Smooth muscle cell (in vitro differentiated cells): ENCODE results near the gene NFATC2. TPM values are rescaled to one million over a fixed set of nuclear protein-coding genes. Genes with fewer than 3 reads are reported as not detected.

Experiments
- DNase-seq: peaks from one replicate; lab custom pipeline; 2025; ENCODE audit not compliant: unreplicated experiment; lab: John Stamatoyannopoulos, UW
- H2AFZ ChIP-seq: fragments of 200-600 bp; sonication (generic); 2 replicates; pipeline ENCODE4 v1.6.0; 2016; ENCODE audit warnings: antibody characterized with exemption, low read depth, mild to moderate bottlenecking
- H3F3A ChIP-seq: fragments of 200-600 bp; sonication (generic); 2 replicates; pipeline ENCODE4 v1.6.0; 2017; ENCODE audit warnings: antibody characterized with exemption, low read depth
- H3K27ac ChIP-seq: fragments of 200-600 bp; sonication (generic); 2 replicates; pipeline ENCODE4 v1.5.1; 2016; ENCODE audit warnings: low read depth, mild to moderate bottlenecking
- H3K27me3 ChIP-seq: fragments of 200-600 bp; sonication (generic); 2 replicates; pipeline ENCODE4 v1.6.1; 2016; ENCODE audit warnings: low read depth, mild to moderate bottlenecking
- H3K36me3 ChIP-seq: fragments of 200-600 bp; sonication (generic); 2 replicates; pipeline ENCODE4 v1.5.1; 2016; ENCODE audit warnings: low read depth
- H3K4me1 ChIP-seq: fragments of 200-600 bp; sonication (generic); 2 replicates; pipeline ENCODE4 v1.5.1; 2016; ENCODE audit warnings: low read depth
- H3K4me2 ChIP-seq: fragments of 200-600 bp; sonication (generic); 2 replicates; pipeline ENCODE4 v1.6.0; 2016; ENCODE audit warnings: mild to moderate bottlenecking
- H3K4me3 ChIP-seq: fragments of 200-600 bp; sonication (generic); 2 replicates; pipeline ENCODE4 v1.5.1; 2016; ENCODE audit warnings: mild to moderate bottlenecking
- H3K79me2 ChIP-seq: fragments of 200-600 bp; sonication (generic); 2 replicates; pipeline ENCODE4 v1.6.0; 2016; ENCODE audit warnings: low read depth, mild to moderate bottlenecking
- H3K9ac ChIP-seq: fragments of 200-600 bp; sonication (generic); 2 replicates; pipeline ENCODE4 v1.6.0; 2016; ENCODE audit warnings: low read depth
- H3K9me3 ChIP-seq: fragments of 200-600 bp; sonication (generic); replicated peaks from 2 replicates; pipeline ENCODE4 v1.5.1; 2016; ENCODE audit warnings: low read depth
- H4K20me1 ChIP-seq: fragments of 200-600 bp; sonication (generic); 2 replicates; pipeline ENCODE4 v1.6.0; 2016; ENCODE audit warnings: low read depth
- WGBS: methylation state at CpG from one replicate; pipeline ENCODE4 v1.1.7; 2016; ENCODE audit warnings: low lambda C conversion rate; 5-methylcytosine and 5-hydroxymethylcytosine counted together
- polyA plus RNA-seq: library from polyadenylated mRNA; unstranded; fragments of >200 nt; fragmentation: Nextera tagmentation; extraction: Ambion mirVana; gene quantifications from 2 replicates; pipeline ENCODE4 v1.2.1, GENCODE V29; 2016
- total RNA-seq: library from RNA; depleted of rRNA; stranded (reverse); fragments of >200 nt; gene quantifications from 2 replicates; pipeline ENCODE4 v1.2.3, GENCODE V29; 2014
- TF ChIP-seq, protein P1 (sequence below): fragments of 200-600 bp; sonication (generic); IDR thresholded peaks from 2 replicates; pipeline ENCODE4 v1.5.1; 2017; ENCODE audit warnings: borderline replicate concordance, mild to moderate bottlenecking, antibody characterized with exemption; ENCODE audit not compliant: insufficient read depth, poor library complexity, severe bottlenecking

NFATC2 gene
- total and polyA plus RNA-seq, 2 experiments from 2014 or later = 5.8 to 8.4 TPM

DNA sequence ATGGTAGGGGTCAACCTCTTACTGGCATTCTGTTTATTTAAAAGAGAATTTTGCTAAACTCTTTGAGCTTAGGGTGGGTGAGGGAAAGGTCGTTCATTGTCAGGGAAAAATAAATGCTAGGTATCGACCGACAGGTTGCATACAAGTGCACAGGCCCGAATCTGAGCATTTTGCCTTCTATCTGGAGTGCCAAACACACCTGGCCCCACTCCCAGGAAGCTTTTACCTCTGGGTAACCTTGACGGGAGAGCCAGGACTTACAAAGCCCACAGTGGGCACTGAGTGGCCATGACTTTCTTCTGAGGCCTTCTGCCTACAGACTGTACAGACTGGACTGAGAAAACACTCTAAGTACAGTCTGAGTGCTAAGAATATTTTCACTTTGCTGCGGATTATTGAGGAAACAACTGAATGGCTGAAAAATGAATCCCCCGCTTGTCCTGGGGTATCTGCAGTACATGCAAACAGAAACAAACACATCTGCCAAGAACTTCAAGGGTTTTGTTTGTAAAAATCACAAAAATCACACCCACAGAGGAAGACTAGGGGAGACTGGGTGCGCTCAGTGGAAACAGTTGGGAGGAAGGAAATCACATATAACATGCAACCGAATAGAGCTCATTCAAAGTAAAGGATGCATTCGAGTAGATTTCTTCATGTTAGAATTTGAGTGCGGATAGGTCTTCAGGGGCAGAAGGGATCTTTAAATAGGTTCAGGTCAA, 152.8 kb downstream of the NFATC2 start:
- no peak overlapping the region for H3K9ac ChIP-seq
- no peak overlapping the region for H2AFZ ChIP-seq
- no peak overlapping the region for H3K4me3 ChIP-seq
- H4K20me1 ChIP-seq = no peaks in the 10 kb centered on the region
- peak overlapping the region; percentile 81 for H3K27ac ChIP-seq
- TF ChIP-seq, protein P1, sequence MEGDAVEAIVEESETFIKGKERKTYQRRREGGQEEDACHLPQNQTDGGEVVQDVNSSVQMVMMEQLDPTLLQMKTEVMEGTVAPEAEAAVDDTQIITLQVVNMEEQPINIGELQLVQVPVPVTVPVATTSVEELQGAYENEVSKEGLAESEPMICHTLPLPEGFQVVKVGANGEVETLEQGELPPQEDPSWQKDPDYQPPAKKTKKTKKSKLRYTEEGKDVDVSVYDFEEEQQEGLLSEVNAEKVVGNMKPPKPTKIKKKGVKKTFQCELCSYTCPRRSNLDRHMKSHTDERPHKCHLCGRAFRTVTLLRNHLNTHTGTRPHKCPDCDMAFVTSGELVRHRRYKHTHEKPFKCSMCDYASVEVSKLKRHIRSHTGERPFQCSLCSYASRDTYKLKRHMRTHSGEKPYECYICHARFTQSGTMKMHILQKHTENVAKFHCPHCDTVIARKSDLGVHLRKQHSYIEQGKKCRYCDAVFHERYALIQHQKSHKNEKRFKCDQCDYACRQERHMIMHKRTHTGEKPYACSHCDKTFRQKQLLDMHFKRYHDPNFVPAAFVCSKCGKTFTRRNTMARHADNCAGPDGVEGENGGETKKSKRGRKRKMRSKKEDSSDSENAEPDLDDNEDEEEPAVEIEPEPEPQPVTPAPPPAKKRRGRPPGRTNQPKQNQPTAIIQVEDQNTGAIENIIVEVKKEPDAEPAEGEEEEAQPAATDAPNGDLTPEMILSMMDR = no peak
- DNase-seq = no peak
- no peaks in the 10 kb centered on the region for H3K9me3 ChIP-seq
- H3K79me2 ChIP-seq = no peaks in the 10 kb centered on the region
- peaks cover 17% of the 10 kb centered on the region for H3K4me1 ChIP-seq
- H3K4me2 ChIP-seq = no peak overlapping the region
- 91% methylated on average over 11 of the region's 11 CpGs for WGBS
- no peaks in the 10 kb centered on the region for H3K27me3 ChIP-seq
- no peaks in the 10 kb centered on the region for H3K36me3 ChIP-seq
- H3F3A ChIP-seq = no peaks in the 10 kb centered on the region

DNA sequence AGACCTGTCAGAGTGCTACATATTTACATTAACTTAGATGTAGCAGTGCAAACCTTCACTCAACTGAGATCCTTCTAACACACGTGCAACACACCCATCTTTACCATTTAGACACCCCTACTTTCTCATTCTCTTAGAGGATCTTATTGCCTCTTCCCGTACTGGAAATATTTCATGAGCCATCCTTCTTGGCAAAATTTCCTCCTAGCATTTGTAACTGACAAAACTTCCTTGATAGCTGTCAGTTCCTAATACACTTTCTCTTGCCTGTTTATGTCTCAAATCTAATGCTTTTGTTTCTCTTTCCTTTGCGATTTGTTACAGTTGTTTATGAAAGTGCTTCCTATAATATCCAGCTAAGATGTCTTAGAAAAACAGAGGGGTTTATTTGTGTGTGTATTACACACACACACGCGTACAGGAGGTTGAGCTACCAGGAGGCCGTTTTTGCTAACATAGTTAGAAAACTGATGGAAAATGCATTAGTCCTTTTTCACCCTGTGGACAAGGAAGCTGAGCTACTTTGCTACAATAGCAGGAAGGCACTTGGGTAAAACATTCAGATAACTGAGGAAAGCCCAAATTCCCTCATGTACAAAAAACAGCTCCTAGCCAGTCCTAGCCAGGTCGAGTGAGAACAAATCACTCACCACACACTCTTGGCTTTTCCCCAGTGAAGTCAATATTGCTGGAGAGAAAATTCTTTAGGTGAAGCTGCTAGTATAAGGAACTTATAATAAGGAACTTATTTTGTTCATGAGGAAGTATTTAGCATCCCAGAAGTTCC, 153.6 kb downstream of the NFATC2 start:
- no peak for DNase-seq
- no peak overlapping the region for H3K9ac ChIP-seq

DNA sequence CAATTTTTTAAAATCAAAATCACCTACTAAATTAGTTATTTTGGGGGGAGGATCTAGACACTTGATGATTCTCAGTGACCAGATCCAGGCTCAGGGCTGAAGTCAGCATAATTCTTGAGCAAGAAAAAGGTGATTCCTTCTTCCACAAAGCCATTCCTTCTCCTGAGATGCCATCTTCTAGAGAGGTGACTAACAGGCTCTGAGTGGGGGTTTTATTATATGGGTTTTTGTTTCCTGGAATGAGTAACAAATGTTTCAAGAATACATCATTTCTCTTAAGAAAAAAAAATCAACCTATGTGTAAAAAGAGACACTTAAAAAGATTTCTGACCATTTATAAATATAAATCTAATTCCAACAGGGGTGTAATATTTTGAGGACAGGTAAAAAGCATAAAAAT, 154.3 kb downstream of the NFATC2 start:
- Histone ChIP-seq H3K4me3 (no peak overlapping the region), H3F3A (peaks cover 4% of the 10 kb centered on the region), H3K27me3 (no peaks in the 10 kb centered on the region), H3K4me1 (peaks cover 11% of the 10 kb centered on the region), H3K4me2 (peak overlapping the region; percentile 53), H3K36me3 (no peaks in the 10 kb centered on the region), H3K79me2 (no peaks in the 10 kb centered on the region), H4K20me1 (no peaks in the 10 kb centered on the region), H3K9me3 (no peaks in the 10 kb centered on the region), H2AFZ (no peak overlapping the region), H3K27ac (peak overlapping the region; percentile 81), H3K9ac (peak overlapping the region; percentile 16)
- TF ChIP-seq, protein P1 = no peak
- DNase-seq = no peak

More for the DNA sequence above, 153.6 kb downstream of the NFATC2 start:
- TF ChIP-seq, protein P1 = no peak
- H2AFZ ChIP-seq = no peak overlapping the region
- peak overlapping the region; percentile 33 for H3K4me2 ChIP-seq
- peak overlapping the region; percentile 81 for H3K27ac ChIP-seq
- H3K27me3 ChIP-seq = no peaks in the 10 kb centered on the region
- H3K79me2 ChIP-seq = no peaks in the 10 kb centered on the region
- WGBS = 69% methylated on average over 7 of the region's 7 CpGs
- H3K9me3 ChIP-seq = no peaks in the 10 kb centered on the region
- no peaks in the 10 kb centered on the region for H4K20me1 ChIP-seq
- peaks cover 17% of the 10 kb centered on the region for H3K4me1 ChIP-seq
- no peak overlapping the region for H3K4me3 ChIP-seq
- no peaks in the 10 kb centered on the region for H3K36me3 ChIP-seq
- no peaks in the 10 kb centered on the region for H3F3A ChIP-seq
